EH (cell line): ENCODE data around the gene ZBED1.
"Not testable (repeated sequence)": the region's sequence is repeated elsewhere in the genome, so short reads cannot be mapped to it uniquely, and the experiment has no call there.

ENCODE experiments used
- DNase-seq: peaks from one replicate; pipeline ENCODE4 v3.0.0-alpha.2; 2015; ENCODE audit warnings: low read depth

The ZBED1 gene

DNA sequence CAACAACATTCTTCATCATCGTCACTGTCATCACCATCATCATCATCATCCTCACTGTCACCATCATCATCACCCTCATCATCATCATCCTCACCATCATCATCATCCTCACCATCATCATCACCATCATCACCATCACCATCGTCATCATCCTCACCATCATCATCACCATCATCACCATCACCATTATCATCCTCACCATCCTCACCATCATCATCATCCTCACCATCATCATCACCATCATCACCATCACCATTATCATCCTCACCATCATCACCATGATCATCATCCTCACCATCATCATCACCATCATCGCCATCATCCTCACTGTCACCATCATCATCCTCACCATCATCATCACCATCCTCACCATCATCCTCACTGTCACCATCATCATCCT, 18.9 kb upstream of the ZBED1 start:
- DNase-seq, result not testable (repeated sequence)

DNA sequence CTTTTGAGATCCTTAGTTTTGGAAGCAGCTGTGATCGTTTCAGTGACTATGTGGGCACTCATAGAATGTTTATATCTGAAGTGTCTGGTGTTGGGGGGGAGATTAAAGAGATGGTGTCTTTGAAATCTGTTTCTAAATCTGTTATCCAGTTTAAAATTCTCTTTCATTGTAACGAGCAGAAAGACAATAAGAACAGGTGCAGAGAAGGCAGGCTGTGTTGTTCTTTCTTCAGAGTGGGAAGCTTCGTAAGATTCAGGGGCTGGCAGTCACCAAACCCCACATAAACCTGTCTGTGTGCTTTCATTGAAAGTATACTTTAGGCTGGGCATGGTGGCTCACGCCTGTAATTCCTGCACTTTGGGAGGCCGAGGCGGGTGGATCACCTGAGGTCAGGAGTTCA, 16.3 kb upstream of the ZBED1 start:
- DNase-seq, result no peak

DNA sequence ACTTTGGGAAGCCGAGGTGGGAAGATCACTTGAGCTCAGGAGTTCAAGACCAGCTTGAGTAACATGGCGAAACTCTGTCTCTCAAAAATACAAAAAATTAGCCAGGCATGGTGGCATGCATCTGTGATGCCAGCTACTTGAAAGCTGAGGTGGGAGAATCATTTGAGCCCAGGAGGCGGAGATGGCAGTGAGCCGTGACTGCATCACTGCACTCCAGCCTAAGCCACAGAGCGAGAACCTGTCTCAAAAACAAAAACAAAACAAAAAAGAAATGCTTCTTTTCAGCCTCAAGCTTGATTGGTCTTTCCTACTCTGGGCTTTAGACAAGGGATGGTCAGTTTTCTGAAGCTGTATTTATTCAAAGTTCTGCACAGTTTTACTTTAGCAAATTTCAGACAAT, 15.8 kb upstream of the ZBED1 start:
- DNase-seq, result no peak

DNA sequence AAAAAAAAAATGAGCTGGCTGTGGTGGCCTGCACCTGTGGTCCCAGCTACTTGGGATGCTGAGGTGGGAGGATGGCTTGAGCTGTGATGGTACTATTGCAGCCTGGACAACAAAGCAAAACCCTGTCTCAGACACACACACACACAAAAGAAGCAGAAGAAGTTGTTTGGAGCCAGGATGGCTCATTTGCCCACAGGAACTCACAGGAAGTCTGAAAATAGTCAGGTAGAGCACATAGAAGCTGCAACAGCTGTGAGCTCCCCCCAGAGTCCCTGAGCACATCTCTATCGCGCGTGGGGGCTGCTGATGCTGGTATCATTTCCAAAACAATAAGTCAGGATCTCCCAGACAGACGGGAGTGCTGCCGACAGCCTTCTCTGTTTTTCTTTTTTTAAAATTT, 13.4 kb upstream of the ZBED1 start:
- no peak for DNase-seq

DNA sequence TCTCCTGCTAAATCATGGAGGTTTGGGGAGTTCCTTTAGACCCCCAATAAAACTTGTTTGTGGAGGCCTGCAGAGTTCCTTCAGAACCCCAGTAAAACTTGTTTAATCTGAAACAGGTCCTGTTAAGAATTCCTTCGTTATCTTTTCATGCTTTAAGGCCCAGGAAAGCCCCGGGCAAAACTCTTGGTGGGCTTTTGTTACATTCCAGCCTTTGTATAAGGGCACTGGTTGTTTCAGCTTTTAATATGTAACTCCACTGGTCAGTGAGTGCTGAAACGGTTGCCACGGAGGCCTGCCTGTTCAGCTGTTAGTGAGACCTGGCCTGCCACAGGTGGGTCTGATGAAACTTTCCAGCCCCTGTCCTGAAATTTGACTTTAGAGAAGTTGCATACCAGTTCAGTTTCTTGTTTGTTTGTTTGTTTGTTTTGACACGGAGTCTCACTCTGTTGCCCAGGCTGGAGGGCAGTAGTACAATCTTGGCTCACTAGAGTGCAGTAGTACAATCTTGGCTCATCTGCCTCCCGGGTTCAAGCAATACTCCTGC, 12.4 kb upstream of the ZBED1 start:
- no peak for DNase-seq

DNA sequence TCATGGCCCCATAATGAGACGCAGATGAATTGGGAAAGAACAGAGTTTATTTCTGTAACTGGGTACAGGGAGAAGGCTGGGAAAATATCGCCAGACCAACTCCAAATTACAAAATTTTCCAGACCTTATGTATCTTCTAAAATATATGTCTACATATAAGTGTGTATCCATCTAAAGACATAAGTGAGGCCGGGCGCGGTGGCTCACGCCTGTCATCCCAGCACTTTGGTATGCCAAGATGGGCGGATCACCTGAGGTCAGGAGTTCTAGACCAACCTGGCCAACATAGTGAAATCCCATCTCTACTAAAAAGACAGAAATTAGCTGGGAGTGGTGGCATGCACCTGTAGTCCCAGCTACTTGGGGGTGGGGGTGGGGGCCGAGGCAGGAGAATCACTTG, 11.7 kb upstream of the ZBED1 start:
- no peak for DNase-seq

DNA sequence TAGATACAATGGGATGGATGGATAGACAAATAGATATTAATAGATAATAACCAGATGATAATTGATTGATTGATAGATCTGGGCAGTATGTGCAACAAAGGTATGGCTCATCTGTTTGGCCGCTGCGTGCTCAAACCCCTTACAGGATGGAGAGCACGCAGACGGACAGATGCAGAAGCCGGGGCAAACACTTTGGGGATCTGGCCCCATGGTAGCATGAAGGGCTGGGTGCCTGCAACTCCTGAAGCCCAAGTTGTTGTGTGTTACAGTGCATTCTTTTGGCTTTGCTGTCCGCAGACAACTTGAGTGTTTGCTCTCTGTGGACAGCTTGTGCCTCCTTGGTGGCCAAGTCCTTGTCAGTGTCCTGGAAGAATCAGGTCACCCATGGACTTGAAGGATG, 10.6 kb upstream of the ZBED1 start:
- DNase-seq, result no peak

DNA sequence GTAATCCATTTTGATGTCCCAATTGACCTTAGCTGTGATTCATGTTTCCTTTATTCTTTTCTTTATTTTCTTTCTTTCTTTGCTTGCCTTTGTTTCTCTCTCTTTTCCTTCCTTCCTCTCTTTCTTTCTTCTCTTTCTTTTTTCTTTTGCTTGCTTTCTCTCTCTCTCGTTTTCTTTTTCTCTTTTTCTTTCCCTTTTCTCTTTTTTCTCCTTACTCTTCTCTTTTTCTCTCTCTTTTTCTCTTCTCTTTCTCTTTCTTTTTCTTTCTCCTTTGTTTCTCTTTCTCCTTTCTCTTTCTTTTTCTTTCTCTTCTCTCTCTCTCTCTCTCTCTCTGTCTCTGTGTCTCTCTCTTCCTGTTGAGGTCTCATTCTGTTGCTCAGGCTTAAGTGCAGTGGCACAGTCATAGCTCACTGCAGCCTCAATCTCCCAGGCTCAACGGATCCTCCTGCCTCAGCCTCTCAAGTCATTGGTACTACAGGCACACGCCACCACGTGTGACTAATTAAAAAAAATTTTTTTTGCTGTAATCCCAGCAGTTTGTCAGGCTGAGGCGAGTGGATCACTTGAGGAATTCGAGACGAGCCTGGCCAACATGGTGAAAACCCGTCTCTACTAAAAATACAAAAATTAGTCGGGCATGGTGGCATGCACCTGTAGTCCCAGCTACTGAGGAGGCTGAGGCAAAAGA, 8.0 kb upstream of the ZBED1 start:
- DNase-seq, result no peak

DNA sequence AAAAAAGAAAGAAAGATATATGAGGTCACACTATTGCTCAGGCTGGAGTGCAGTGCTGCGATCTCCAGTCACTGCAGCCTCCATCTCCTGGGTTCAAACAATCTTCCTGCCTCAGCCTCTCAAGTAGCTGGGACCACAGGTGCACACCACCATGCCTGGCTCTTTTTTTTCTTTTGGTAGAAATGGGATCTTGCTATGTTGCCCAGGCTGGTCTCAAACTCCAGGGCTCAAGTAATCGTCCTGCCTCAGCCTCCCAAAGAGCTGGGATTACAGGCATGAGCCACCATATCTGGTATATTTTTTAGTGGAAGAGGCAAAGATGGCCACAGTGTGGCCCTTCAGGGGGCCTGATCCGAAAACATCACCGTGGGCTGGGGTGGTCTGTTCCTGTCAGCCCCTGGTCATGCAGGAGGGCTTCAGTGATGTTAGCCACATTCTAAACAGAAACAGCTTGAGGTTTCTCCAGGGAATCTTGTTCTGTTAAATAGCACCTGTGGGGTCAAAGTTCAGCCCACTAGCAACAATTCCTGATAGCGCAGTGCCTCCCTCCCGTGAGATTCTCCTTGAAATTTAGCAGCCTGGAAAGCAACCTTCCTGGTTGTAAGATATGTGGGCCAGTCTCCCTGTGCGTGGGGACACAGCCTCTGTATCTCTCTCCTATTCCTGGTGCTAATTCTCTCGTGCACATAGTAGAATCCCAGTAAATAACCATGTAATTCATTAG, 7.3 kb upstream of the ZBED1 start:
- DNase-seq, result no peak

DNA sequence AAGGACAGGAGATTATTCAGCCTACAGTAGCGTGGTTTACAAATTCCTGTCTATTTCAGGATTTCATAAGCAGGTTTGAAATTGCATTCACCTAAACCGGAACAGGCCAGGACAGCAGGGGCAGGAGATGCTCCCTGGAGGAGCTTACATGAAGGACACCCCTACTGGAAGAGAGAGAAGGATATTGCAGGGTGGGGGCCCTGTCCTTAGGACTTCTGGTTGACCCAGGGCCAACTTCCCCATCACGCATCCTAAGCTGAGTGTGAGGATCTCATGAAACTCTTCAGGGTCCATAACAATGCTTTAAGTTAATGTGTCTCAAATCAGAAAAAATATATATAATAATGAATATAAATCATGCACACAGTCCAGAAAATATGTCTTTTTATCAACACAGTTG, 6.4 kb upstream of the ZBED1 start:
- no peak for DNase-seq

DNA sequence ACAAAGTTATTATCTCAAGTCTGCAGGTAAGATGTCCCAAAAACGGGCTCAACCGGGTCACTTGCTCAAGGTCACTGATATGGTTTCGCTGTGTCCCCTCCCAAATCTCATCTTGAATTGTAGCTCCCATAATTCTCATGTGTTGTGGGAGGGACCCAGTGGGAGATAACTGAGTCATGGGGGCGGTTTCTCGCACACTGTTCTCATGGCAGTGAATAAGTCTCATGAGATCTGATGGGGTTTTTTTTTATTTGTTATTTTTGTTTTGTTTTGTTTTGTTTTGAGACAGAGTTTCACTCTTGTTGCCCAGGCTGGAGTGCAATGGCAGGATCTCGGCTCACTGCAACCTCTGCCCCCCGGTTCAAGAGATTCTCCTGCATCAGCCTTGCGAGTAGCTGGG, 4.6 kb upstream of the ZBED1 start:
- not testable (repeated sequence) for DNase-seq

DNA sequence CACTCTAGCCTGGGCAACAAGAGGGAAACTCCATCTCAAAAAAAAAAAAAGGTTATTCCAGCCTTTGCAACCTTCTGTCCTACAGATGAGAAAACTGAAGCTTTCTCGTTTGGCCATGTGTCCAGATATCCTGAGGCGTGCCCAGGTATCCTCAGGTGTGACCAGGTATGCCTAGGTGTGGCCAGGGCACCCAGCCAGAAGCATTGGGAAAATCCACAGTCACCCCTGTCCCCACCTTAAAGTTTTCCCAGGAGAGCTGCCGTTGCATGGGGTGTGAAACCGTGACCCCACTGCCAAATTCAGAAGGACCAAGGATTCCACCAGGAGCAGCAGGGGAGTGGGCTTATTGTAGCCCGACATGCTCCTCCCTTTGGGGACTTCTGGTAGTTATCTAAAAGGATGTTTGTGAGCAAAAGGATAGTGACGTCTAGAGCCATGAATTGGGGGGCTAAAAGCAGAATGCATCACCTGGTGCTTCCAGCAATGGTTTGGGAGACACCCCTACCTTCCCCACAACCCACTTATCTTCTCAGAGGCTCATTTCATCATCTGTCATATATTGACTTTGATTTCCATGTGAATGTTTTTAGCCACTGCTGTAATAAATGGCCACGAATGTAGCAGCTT, 4.0 kb upstream of the ZBED1 start:
- DNase-seq, result no peak

DNA sequence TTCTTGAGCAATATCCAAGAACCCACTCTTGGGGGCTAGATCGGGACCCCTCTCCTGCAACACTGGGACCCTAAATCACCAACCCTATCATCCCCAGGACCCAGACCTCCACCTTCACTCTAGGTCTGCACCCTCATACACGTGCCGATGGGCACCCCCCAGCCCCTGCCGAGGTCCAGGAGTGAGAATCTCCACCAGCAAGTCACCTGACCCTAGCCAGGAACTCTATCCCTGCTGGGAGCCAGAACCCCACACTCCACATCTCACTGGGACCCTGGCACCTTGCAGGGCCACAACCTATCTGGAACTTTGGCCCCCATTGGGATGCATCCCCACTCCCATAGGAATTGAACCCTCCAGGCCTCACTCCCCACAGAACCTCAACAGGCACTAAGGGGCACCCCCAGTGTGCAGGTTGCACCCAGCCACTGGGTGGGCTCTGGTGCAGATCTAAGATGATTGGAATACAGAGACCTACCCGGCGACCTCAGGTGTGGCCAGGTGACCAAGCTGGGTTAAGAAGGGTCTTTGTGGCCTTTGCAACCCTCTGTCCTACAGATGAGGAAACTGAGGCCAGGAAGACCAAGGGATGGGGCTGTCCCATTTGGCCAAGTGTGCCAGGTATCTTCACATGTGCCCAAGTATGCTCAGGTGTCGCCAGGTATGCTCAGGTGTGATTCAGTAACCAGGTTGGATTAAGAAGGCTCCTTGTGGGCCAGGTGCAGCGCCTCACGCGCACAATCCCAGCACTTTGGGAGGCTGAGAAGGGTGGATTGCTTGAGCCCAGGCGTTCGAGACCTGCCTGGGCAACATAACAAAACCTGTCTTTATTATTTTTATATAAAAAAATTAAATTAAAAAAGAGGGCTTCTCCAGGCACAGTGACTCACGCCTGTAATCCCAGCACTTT, 3.1 kb upstream of the ZBED1 start:
- no peak for DNase-seq

DNA sequence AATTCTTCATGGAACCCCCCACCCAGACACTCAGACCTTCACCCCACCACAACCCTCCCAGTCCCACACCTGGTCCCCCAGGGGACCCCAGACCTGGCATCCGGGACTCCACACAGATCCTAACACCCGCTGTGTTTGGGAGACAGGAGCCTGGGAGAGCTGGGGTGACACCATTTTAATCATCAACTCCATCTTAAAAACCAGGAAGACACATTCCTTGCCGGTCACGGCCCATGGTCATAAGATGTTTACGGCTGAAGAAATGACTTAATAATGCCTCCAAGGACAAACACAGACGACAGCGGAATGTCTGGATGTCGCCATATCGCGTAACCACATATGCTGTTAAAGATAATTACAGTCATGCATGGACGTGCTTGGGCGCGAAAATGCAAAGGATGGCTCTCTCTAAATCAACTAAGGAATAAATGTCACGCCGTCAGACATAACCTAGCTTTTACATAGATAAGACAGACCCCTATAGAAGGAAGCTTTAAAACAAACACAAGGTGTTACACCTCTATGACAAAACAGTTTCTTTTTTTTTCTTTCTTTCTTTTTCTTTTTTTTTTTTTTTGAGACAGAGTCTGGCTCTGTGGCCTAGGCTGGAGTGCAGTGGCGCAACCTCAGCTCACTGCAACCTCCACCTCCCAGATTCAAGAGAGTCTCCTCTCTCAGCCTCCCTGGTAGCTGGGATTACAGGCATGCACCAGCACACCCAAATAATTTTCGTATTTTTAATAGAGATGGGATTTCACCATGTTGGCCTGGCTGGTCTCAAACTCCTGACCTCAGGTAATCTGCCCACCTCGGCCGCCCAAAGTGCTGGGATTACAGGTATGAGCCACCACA, 2.1 kb upstream of the ZBED1 start:
- peak; percentile 82 for DNase-seq

DNA sequence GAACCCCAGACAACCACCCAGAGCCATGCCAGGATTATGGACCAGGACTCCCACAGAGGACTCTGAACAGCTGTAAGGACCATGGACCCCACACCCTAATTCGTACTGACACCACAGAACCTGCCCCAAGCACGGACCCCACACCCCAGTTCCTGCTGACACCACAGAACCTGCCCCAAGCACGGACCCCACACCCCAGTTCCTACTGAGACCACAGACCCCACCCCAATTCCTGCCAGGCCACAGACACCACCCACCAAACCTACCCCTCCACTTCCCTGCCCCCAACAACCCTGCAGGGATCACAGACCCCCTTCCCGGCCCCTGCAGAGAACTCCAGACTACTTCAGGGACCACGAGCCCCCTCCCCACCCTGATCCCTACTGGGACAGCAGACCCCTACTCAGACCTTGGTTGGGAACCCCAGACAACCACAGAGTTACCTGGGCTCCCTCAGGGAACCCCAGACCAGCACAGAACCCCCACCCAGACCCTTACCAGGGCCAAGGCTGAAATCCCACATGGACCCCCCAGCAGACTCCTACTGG, 1.4 kb upstream of the ZBED1 start:
- DNase-seq, result no peak

DNA sequence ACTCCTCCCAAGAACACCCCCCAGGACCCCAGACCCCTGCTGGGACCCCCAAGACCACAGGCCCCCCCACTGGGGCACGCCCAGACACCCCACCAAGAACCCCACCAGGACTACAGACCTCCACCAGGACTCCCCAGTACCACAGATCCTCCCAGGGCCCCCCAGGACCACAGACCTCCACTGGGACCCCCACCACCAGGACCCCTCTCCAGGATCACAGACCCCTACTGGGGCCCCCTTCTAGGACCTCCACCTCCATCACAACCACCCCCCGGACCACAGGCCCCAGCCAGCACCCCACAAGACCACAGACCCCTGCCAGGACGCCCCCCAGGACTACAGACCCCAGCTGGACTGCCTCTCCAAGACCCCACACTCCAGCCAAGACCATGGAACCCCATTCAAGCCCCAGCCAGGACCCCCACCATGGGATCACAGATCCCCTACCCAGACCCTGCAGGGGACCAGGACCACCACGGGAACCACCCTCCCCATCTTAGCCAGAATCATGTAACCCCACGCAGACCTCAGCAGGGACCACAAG, 855 bp upstream of the ZBED1 start:
- DNase-seq, result no peak

DNA sequence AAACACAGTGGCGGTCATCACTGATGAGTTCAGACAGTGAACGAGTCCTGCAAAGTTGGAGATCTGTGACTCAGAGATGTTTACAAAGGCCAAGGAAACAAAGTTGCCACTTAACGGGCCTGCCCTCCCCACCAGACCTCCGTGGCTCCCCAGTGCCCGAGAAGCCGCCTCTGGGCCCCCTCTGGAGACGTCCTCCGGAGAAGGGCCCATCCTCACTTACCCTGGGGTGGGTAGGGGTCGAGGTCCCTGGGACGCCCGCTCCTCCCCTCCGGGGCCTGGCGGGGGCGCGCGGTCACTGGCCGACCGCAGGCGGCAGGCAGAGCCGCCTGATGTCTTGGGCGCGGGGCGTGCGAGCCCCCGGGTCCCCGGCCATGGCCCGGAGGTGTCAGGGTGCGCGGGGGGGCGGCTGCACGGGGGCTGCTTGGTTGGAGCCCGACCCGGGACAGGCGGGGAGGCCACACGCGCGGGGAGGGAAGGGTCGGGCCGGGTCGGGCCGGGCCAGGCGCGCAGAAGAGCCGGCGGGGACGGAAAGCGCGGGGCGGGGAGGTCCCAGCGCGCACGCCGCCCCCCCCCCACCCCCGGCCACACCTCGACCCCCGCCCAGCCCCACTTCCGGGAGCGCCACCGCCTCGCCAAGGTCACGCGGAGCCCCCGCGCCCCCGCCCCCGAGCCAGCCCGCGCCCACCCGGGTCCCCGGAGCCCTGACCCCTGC, 529 bp downstream of the ZBED1 start:
- peak; percentile 69 for DNase-seq

DNA sequence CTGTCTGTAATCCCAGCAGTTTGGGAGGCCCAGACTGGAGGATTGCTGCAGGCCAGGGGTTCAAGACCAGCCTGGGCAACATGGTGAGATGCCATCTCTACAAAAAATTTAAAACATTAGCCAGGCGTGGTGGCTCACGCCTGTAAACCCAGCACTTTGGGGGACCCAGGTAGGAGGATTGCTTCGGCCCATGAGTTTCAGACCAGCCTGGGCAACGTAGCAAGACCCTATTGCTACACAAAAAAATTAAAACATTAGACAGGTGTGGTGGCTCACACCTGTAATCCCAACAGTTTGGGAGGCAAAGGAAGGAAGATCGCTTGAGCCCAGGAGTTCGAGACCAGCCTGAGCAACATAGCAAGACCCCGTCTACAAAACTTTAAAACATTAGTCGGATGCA, 1.3 kb downstream of the ZBED1 start:
- DNase-seq, result no peak

DNA sequence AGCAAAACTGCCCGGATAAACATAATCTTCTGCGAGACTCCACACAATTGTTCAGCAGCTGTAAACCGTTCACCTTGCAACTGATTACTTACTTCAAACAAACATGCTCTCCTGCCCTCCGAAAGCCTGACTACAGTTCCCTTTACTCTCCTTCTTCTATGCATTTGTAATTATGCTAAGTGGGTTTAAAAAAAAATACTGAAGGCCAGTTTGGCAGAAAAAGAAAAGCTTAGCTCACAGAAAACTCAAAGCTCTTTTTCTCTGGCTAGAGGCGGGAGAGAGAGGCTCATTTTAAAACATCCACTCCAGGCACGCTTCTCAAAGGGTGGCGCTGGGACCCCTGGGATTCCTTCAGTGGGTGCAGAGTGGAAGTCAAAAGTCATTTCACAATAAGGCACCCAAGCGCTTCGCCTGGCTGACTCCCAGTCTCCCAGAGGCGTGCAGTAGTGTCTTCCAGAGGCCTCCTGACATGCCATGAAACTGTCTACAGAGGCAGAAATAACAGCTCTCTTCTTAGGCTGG, 1.9 kb downstream of the ZBED1 start:
- DNase-seq, result peak; percentile 62
